OCI-LY7 (cell line): ENCODE measurements around the gene CAP2. TPM values are rescaled to one million over a fixed set of nuclear protein-coding genes. Genes with fewer than 3 reads are reported as not detected.

Experiments
- BruUV-seq: library from RNA; stranded (reverse); fragments of 400-500 nt; replicated peaks from 2 replicates; lab custom pipeline; 2021; lab: Mats Ljungman, UMichigan
- CTCF ChIA-PET: fragments of 300-600 bp; sonication (Branson Sonifier 250); formaldehyde crosslinking; loops from one replicate; lab custom pipeline; 2022; ENCODE audit warnings: antibody characterized with exemption; ENCODE audit not compliant: unreplicated experiment; lab: Charles Lee
- POLR2A ChIA-PET: fragments of 300-600 bp; sonication (Branson Sonifier 250); formaldehyde crosslinking; loops from one replicate; lab custom pipeline; 2022; ENCODE audit warnings: antibody characterized with exemption; lab: Charles Lee
- DNase-seq: peaks from one replicate; pipeline ENCODE4 v3.0.0-alpha.2; 2015; ENCODE audit warnings: low spot score
- H2AFZ ChIP-seq: fragments of 200-600 bp; sonication (generic), shearing (Covaris generic); 2 replicates; pipeline ENCODE4 v1.6.1; 2014; ENCODE audit warnings: mild to moderate bottlenecking, antibody characterized with exemption, low read length, moderate library complexity
- H3K27ac ChIP-seq: fragments of 200-600 bp; sonication (generic); 2 replicates; pipeline ENCODE4 v1.5.1; 2014; ENCODE audit warnings: mixed run types, low read depth, mild to moderate bottlenecking, moderate library complexity, low read length, inconsistent platforms; ENCODE audit not compliant: poor library complexity, severe bottlenecking
- H3K36me3 ChIP-seq: fragments of 200-600 bp; sonication (generic); 2 replicates; pipeline ENCODE4 v1.6.1; 2014; ENCODE audit warnings: mild to moderate bottlenecking, antibody characterized with exemption, low read length, moderate library complexity, mixed read lengths; ENCODE audit not compliant: insufficient read depth
- H3K4me1 ChIP-seq: fragments of 200-600 bp; sonication (generic); 2 replicates; pipeline ENCODE4 v1.5.1; 2014; ENCODE audit warnings: mild to moderate bottlenecking, low read length; ENCODE audit not compliant: insufficient read depth, poor library complexity, severe bottlenecking
- H3K4me2 ChIP-seq: fragments of 200-600 bp; sonication (generic); 2 replicates; pipeline ENCODE4 v1.6.1; 2014; ENCODE audit warnings: mild to moderate bottlenecking, low read length
- H3K4me3 ChIP-seq: fragments of 200-600 bp; sonication (generic); 2 replicates; pipeline ENCODE4 v1.5.1; 2014; ENCODE audit warnings: mild to moderate bottlenecking, low read depth, low read length; ENCODE audit not compliant: poor library complexity, severe bottlenecking
- H3K79me2 ChIP-seq: fragments of 200-600 bp; sonication (generic); 2 replicates; pipeline ENCODE4 v1.6.1; 2016; ENCODE audit warnings: low read depth, mild to moderate bottlenecking, low read length, moderate library complexity, mixed read lengths; ENCODE audit not compliant: insufficient read depth
- H3K9me2 ChIP-seq: fragments of 200-600 bp; sonication (generic); 2 replicates; pipeline ENCODE4 v1.6.1; 2016; ENCODE audit warnings: mild to moderate bottlenecking, low read length, mixed read lengths; ENCODE audit not compliant: insufficient read depth
- H3K9me3 ChIP-seq: fragments of 200-600 bp; sonication (generic); 2 replicates; pipeline ENCODE4 v1.6.1; 2014; ENCODE audit warnings: mild to moderate bottlenecking, mixed run types, low read length, mixed read lengths
- H4K20me1 ChIP-seq: fragments of 200-600 bp; sonication (generic); 2 replicates; pipeline ENCODE4 v1.6.1; 2014; ENCODE audit warnings: mild to moderate bottlenecking, antibody characterized with exemption, low read length, moderate library complexity, mixed read lengths; ENCODE audit not compliant: insufficient read depth
- EZH2phosphoT487 ChIP-seq: fragments of 200-600 bp; sonication (generic); IDR thresholded peaks from 2 replicates; pipeline ENCODE4 v1.6.1; 2018; ENCODE audit warnings: low read depth, borderline replicate concordance, mild to moderate bottlenecking, mixed run types, antibody characterized with exemption, low read length, moderate library complexity, mixed read lengths
- intact Hi-C: fragments of 100-400 bp; cut with micrococcal nuclease; formaldehyde crosslinking; loops from one replicate; pipeline ENCODE4 v1.10.0; 2022; ENCODE audit not compliant: unreplicated experiment
- total RNA-seq, 2 experiments: library from RNA; depleted of rRNA in 1 of 2; stranded (reverse); fragments of >200 nt in 1 of 2; shearing (Covaris generic) in 1 of 2; gene quantifications; 2 replicates each; pipeline ENCODE4 v1.2.3, GENCODE V29; 2014 to 2022
- TF ChIP-seq, protein P1 (sequence below): fragments of 200-600 bp; sonication (generic); conservative IDR thresholded peaks from 2 replicates; pipeline ENCODE4 v1.5.1; 2014; ENCODE audit warnings: mild to moderate bottlenecking, antibody characterized with exemption, low read length, moderate library complexity, mixed read lengths

Gene CAP2
- total RNA-seq, 2 experiments from 2014 or later, result not detected

DNA sequence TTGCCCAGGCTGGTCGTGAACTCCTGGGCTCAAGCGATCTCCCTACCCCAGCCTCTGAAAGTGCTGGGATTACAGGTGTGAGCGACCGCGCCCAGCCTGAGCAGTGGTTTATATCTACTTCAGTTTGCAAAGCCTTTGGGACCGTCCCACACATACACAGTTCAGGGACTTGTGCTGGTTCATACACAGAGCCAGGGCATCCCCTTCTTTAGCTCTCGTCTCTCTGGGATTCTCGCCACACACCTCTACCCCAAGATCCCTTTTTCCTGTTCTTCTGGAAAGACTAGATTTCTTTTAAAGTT is 12.5 kb downstream of the CAP2 start:
- H3K4me1 ChIP-seq, result no peaks in the 10 kb centered on the region
- H3K9me3 ChIP-seq, result no peaks in the 10 kb centered on the region
- no peaks in the 10 kb centered on the region for H3K36me3 ChIP-seq
- DNase-seq, result no peak
- no peak overlapping the region for H3K4me3 ChIP-seq
- H3K9me2 ChIP-seq, result no peaks in the 10 kb centered on the region
- no TSS peak for BruUV-seq
- ChIA-PET CTCF (no interaction called here), POLR2A (no interaction called here)
- intact Hi-C loops, result no loop called here
- no peak overlapping the region for H3K27ac ChIP-seq
- no peaks in the 10 kb centered on the region for H3K79me2 ChIP-seq
- no peak overlapping the region for H3K4me2 ChIP-seq
- TF ChIP-seq EZH2phosphoT487, result no peak
- TF ChIP-seq, protein P1, sequence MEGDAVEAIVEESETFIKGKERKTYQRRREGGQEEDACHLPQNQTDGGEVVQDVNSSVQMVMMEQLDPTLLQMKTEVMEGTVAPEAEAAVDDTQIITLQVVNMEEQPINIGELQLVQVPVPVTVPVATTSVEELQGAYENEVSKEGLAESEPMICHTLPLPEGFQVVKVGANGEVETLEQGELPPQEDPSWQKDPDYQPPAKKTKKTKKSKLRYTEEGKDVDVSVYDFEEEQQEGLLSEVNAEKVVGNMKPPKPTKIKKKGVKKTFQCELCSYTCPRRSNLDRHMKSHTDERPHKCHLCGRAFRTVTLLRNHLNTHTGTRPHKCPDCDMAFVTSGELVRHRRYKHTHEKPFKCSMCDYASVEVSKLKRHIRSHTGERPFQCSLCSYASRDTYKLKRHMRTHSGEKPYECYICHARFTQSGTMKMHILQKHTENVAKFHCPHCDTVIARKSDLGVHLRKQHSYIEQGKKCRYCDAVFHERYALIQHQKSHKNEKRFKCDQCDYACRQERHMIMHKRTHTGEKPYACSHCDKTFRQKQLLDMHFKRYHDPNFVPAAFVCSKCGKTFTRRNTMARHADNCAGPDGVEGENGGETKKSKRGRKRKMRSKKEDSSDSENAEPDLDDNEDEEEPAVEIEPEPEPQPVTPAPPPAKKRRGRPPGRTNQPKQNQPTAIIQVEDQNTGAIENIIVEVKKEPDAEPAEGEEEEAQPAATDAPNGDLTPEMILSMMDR, result no peak
- H4K20me1 ChIP-seq, result no peaks in the 10 kb centered on the region
- H2AFZ ChIP-seq, result no peak overlapping the region

DNA sequence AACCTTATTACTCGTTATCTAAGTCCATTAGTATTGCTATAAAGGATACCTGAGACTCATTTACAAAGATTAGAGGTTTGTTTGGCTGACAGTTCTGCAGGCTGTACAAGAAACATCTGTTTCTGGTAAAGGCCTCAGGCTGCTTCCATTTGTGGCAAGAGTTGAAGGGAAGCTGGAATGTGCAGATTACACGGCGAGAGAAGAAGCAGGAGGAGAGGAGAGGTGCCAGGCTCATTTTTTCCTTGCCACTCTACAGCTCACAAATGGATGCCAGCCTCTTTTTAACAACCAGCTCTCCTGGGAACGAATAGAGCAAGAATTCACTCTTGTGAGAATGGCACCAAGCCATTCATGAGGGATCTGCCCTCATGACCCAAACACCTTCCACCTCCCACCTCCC is 14.7 kb downstream of the CAP2 start:
- Histone ChIP-seq H3K9me3 (no peaks in the 10 kb centered on the region), H3K9me2 (no peaks in the 10 kb centered on the region), H4K20me1 (no peaks in the 10 kb centered on the region), H2AFZ (no peak overlapping the region), H3K79me2 (no peaks in the 10 kb centered on the region), H3K4me1 (no peaks in the 10 kb centered on the region), H3K27ac (no peak overlapping the region), H3K4me2 (no peak overlapping the region), H3K4me3 (no peak overlapping the region), H3K36me3 (no peaks in the 10 kb centered on the region)
- intact Hi-C loops, result no loop called here
- POLR2A ChIA-PET, result no interaction called here
- DNase-seq, result no peak
- CTCF ChIA-PET, result no interaction called here
- no TSS peak for BruUV-seq
- TF ChIP-seq, protein P1, result no peak
- TF ChIP-seq EZH2phosphoT487, result no peak

DNA sequence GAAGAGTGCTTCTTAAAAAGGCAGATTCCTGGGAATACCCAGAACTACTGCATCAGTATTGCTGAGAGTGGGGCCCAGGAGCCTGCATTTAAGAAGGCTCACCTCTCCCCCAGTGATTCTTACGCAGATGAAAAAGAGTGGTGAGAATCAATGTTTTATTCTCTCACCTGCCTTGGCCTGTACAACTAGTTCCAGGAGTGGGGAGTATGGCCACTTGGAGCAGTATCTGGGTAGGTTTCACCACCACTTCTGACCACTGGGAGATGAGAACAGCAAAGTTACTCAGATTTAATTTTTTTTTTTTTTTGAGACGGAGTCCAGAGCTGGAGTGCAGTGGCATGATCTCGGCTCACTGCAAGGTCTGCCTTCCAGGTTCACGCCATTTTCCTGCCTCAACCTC is 16.9 kb downstream of the CAP2 start:
- ChIA-PET CTCF (no interaction called here), POLR2A (no interaction called here)
- Histone ChIP-seq H3K36me3 (no peaks in the 10 kb centered on the region), H3K4me2 (no peak overlapping the region), H3K4me3 (no peak overlapping the region), H3K4me1 (no peaks in the 10 kb centered on the region), H2AFZ (no peak overlapping the region), H3K79me2 (no peaks in the 10 kb centered on the region), H3K9me3 (no peaks in the 10 kb centered on the region), H3K9me2 (no peaks in the 10 kb centered on the region), H3K27ac (no peak overlapping the region), H4K20me1 (no peaks in the 10 kb centered on the region)
- TF ChIP-seq, protein P1, result no peak
- no peak for TF ChIP-seq EZH2phosphoT487
- DNase-seq, result no peak
- intact Hi-C loops, result no loop called here
- no TSS peak for BruUV-seq
